Measurements from ENCODE around the gene PTPRG.
A peak's percentile ranks its signal among the peaks of the same experiment; 100 is the strongest.

Gene PTPRG

DNA sequence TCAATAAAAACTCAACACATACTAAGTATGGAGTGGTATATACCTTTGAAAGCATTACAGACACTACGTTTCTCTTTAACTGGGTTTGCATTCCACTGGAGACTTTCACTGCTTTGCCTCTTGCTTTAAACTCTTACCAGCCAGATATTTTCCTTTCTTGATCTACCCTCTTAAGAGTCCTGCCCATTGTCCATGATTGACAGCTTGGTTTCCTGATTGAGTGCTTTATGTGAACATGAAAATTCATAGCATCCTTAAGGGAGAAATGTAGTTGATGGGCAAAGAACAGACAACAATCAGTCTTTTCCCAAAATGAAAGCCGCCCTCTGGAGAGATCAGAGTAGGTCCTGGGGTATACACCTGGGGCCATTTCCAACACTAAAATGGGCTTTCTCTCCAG is 78.6 kb downstream of the PTPRG start:
- no peak overlapping the region for H3K27ac ChIP-seq
- TF ChIP-seq, protein P1, sequence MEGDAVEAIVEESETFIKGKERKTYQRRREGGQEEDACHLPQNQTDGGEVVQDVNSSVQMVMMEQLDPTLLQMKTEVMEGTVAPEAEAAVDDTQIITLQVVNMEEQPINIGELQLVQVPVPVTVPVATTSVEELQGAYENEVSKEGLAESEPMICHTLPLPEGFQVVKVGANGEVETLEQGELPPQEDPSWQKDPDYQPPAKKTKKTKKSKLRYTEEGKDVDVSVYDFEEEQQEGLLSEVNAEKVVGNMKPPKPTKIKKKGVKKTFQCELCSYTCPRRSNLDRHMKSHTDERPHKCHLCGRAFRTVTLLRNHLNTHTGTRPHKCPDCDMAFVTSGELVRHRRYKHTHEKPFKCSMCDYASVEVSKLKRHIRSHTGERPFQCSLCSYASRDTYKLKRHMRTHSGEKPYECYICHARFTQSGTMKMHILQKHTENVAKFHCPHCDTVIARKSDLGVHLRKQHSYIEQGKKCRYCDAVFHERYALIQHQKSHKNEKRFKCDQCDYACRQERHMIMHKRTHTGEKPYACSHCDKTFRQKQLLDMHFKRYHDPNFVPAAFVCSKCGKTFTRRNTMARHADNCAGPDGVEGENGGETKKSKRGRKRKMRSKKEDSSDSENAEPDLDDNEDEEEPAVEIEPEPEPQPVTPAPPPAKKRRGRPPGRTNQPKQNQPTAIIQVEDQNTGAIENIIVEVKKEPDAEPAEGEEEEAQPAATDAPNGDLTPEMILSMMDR (conservative IDR thresholded peaks at IDR 0.05) = no peak

DNA sequence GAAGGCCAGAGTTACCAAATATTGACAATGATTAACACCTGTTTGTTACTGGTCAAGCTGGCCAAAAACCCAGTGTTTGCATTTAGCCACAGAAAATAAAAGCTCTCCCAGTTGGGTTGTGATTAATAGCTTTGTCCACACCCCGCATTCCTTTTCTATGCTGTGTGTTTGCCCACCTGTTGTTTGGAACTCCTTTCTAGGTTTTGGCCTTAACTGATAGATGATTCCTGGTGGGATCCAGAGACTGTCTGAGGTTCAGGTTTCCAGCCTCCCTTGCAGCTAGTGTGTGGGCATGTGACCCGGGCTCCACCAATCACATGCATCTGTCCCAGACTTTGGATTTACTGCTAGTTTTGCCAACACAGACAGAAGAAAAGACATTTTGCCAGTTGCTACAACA is 83.8 kb downstream of the PTPRG start:
- TF ChIP-seq, protein P1 (conservative IDR thresholded peaks at IDR 0.05) = no peak
- H3K27ac ChIP-seq = no peak overlapping the region

DNA sequence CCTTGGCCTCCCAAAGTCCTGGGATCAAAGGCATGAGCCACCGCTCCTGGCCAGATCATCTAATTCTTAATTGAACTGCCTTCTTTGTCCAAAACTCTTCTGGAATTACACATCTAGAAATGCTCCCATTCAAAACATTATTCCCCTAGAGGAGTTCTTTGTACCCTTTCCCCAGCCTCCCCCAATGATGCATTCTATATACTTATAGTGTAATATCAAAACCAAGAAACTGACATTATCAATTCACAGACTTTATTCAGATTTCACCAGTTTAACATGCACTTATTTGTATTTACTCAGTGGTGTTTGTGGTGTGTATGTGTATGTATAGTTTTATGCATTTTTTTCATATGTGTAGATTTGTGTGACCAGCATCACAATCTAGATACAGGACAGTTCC is 85.0 kb downstream of the PTPRG start:
- no peak overlapping the region for H3K27ac ChIP-seq
- TF ChIP-seq, protein P1 (conservative IDR thresholded peaks at IDR 0.05) = no peak

DNA sequence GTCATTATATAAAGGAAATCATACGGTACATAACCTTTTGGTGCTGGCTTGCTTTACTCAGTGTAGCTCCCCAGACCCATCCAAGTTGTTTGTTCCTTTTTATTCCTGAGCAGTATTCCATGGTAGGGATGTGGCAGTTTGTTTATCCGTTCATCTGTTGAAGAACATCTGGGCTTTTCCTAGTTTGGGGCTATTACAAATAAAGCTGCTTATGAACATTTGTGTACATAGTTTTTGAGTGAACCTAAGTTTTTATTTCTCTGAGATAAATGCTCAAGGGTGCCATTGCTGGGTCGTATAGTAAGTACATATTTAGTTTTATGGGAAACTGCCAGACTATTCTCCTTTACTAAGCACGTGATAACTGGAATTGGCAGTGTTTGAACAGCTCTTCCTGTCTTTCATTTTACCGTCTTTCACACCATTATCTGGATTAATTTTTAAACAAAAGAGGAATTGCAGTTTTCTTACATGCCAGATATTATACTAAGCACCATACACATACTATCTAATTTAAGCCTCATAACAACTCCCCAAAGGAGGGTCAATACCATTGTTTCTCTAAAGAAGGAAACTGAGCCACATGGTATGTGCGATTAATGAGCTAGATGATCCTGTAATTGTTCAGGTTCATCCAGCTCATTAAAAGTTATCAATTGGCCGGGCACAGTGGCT is 85.6 kb downstream of the PTPRG start:
- H3K27ac ChIP-seq = no peak overlapping the region
- TF ChIP-seq, protein P1 (conservative IDR thresholded peaks at IDR 0.05) = no peak

DNA sequence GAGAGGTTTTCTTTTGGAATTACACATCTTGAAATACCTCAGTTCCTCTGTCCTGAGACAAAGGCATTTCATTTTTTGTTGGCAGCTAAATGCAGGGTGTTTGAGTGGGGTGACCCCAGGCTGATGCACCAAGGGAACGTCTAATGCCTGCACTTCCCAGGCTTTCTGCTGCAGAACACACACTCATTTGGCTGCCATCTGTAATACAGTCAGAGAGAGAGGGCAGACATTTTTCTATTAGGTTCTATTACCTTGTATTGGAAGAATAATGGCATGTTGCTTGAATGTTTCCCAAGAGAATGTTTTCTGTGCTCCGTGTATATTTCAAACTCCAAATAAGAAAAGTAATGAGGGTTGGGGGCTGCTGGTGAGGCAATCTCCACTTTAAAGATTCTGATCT is 87.1 kb downstream of the PTPRG start:
- TF ChIP-seq, protein P1 (conservative IDR thresholded peaks at IDR 0.05) = no peak
- no peak overlapping the region for H3K27ac ChIP-seq

DNA sequence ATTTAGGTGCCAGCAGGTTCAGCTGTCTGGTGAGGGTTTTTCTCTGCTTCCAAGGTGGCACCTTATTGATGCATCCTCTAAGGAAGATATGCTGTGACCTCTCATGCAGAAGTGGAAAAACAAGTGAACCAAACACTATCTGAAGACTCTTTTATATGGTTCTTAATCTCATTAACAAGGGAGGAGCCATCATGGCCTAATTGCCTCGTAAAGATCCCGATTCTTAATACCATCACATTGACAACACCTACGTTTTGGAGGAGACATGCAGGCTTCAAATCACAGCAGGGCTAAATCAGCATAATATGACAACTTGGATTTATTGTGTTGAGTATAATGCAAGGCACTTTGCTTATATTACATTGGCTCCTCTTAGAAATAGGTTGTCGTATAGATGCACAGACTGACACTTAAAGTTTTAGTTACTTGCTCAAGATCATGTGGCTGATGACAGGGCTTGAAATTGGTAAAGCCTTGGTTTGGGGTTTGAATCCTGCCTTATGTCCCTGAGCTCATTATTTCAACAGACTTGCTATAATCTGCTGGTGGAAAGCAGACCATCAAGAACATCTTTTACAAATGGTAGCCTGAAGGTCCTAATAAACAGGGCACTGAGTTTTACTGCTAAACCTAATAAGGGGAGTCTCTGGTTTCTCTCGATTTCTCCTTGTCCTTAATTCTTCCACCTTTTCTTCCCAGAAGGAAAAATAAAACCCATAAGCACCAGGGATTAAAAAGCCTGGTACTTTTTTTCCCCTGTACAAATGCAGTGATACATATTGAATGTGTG is 88.2 kb downstream of the PTPRG start:
- TF ChIP-seq, protein P1 (conservative IDR thresholded peaks at IDR 0.05) = no peak
- peak overlapping the region; percentile 32 for H3K27ac ChIP-seq

DNA sequence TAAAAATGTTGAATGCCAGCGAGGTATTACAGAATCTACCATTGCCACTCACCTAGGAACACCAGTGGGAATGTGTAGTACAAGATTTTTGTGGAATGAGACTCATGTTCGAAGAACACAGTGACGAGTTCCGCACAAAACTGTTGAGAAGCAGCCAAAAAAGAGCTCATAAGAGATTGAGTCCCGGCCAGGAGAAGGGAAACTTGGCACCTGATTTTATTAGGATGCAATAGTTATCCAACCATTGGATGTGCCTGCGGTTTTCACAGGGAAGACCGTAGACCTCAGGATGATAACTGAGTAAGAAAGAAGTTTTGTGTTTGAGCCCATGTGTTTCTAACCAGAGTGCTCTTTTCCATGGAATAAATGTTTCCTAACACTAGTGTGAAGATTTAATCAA is 88.9 kb downstream of the PTPRG start:
- H3K27ac ChIP-seq = peak overlapping the region; percentile 32
- TF ChIP-seq, protein P1 (conservative IDR thresholded peaks at IDR 0.05) = no peak

All from VCaP (cell line).